ENCODE measurements around the gene TMEM135.
A peak's percentile ranks its signal among the peaks of the same experiment; 100 is the strongest.
"Not testable (repeated sequence)": the region's sequence is repeated elsewhere in the genome, so short reads cannot be mapped to it uniquely, and the experiment has no call there.

The TMEM135 gene

DNA sequence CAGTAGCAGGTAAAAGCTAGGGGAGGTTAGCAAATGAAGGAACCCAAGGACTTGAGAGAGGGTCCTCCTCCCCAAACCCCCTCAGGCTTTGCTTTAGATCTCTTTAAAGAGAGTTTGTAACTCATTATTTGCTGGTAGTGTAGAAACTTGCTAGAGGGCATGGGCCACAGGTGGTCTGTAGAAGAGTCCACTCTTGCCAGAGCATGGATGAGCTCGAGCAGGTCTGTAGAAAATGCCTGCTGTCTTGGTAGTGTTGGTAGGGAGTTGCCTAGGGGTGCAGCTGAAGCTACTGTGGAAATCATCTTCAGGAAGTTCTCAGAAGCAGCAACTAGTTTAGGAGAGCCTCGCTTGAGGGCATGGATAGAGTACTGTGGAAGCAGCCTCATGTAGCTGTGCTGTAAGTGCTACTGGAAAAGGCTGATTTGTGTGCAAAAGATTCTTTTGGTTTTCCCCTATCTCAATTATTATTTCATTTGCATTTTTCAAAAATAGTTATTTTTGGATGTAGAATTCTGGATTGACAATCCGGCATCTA is 104.3 kb downstream of the TMEM135 start:
- DNase-seq (ENCODE audit: low read depth in 2 of 2) = no peak

DNA sequence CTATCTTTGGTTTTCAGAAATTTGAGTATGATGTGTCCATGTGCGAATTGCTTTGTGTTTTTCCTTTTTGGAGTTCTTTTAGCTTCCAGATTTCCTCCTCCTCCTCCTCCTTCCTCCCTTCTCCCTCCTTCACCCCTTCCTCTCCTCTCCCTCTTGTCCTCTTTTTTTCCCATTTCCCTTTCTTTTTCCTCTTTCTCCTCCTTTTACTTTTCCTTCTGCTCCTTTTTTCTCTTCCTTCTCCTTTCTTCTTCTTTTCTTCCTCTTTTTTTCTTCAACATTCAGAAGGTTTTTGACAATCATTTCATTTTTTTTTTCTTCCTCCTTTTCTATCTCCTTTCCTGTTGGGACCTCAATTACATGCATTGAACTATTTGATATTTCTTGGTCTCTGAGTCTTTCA is 104.9 kb downstream of the TMEM135 start:
- DNase-seq (ENCODE audit: low read depth in 2 of 2) = no peak

DNA sequence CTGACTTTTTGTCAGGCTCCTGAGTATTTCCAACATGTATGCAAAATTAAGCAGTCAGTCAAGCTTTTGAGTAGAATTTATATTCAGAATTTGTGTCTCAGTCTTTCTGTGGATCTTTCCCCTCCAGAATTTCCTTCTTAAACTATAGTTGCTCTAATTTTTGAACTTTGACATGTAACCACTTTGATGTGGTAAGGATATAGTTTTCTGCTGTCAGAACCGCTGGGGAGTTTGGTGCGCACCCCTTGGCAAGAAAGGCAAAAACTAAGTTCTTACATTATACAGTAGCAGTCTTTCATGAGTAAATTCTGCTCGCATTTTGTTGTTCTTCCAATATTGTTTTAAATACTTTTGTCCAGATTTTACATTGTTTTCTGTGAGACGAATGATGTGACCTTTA is 105.9 kb downstream of the TMEM135 start:
- no peak for DNase-seq (ENCODE audit: low read depth in 2 of 2)

DNA sequence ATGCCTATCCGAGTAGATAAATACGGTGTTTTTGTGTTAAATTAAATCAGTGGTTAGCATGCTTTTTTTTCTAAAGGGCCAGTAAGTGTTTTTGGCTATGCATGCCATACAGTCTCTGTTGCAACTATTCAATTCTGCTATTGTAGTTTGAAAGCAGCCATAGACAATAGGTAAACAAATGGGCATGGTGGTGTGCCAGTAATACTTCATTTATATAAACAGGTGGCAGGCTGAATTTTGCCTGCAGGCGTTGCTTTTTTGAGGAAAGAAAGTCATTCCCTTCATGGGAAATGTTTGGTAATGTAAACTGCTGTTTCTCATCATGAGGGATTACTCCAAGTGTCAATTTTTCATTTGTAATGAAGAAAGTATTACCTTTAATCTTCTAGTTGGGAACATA is 106.5 kb downstream of the TMEM135 start:
- DNase-seq (ENCODE audit: low read depth in 2 of 2) = no peak

DNA sequence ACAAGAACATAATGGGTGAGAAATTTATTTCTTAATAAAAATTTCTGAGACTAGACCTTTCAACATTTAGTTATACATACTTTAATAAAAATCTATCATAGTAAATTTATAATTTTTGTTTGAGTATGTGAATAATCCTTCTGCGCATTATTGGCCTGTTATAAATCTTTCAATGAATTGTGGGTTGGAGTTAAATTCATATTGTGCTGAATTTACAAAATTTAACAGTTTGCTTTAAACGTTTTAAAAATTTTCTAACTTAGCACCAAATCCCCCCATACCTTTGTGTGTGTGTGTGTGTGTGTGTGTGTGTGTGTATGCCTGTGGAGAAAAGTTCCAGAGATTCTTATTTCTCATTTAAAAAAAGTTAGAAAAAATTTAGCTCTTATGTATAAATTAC is 111.0 kb downstream of the TMEM135 start:
- DNase-seq (ENCODE audit: low read depth in 2 of 2) = no peak

DNA sequence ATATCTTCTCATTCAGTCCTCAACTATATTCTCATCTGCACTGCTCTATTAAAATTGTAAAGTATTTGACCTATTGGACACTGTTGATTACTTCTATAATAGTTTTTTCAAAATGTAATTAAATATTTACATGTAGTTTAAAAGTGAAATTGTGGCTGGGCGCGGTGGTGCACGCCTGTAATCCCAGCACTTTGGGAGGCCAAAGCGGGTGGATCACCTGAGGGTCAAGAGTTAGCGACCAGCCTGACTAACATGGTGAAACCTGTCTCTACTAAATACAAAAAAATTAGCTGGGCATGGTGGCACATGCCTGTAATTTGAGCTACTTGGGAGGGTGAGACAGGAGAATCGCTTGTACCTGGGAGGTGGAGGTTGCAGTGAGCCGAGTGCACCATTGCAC is 112.0 kb downstream of the TMEM135 start:
- not testable (repeated sequence) for DNase-seq (ENCODE audit: low read depth in 2 of 2)

DNA sequence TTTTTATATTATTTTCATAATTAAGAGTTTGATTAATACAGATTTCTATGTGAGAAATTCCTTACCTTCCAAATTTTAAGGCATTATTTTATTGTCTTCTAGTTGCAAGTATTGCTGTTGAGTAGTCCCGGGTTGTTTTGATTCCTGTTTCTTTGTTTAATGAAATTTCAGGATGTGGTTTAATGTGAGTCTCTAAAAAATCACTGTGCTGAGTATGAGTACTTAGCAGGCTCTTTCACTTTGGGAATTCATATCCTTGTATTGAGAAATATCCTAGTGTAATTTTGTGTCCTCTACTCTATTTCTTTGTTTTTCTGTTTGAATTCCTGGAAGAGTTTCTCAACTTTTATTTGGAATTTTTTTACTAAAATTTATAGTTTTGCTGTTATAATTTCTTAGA is 113.2 kb downstream of the TMEM135 start:
- DNase-seq (ENCODE audit: low read depth in 2 of 2) = no peak

DNA sequence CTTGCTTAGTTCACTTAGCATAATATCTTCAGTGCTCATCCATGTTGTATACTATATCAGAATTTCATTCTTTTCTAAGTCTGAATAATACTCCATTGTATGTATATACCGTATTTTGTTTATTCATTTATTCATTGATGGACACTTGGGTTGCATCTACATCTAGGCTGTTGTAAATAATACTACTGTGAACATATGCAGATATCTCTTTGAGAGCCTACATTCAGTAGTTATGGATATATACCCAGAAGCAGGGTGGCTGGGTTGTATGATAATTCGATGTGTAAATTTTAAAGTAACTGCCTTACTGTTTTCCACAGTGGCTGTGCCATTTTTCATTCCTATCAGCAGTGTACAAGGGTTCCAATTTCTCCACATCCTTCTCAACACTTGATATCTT is 116.5 kb downstream of the TMEM135 start:
- DNase-seq (ENCODE audit: low read depth in 2 of 2) = no peak

DNA sequence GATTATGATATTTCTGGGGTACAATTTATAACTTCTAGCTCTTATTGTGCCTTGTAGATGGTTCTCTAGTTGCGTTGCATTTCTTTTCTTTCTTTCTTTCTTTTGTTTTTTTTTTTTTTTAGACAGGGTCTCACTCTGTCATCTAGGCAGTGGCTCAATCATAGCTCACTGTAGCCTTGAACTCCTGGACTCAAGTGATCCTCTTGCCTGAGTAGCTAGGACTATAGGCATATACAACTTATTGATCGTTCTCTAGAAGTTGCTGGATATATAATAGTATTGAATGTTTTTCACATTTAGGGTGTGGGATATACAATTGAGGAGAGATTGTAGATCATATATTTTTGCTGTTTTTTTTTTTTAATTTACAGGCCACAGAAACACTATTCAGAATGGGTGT is 119.2 kb downstream of the TMEM135 start:
- DNase-seq (ENCODE audit: low read depth in 2 of 2) = no peak

DNA sequence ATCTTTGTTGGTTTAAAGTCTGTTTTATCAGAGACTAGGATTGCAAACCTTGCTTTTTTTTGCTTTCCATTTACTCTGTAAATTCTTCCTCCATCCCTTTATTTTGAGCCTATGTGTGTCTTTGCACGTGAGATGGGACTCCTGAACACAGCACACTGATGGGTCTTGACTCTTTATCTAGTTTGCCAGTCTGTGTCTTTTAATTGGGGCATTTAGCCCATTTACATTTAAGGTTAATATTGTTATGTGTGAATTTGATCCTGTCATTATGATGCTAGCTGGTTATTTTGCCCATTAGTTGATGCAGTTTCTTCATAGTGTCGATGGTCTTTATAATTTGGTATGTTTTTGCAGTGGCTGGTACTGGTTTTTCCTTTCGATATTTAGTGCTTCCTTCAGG is 131.3 kb downstream of the TMEM135 start:
- not testable (repeated sequence) for DNase-seq (ENCODE audit: low read depth in 2 of 2)

DNA sequence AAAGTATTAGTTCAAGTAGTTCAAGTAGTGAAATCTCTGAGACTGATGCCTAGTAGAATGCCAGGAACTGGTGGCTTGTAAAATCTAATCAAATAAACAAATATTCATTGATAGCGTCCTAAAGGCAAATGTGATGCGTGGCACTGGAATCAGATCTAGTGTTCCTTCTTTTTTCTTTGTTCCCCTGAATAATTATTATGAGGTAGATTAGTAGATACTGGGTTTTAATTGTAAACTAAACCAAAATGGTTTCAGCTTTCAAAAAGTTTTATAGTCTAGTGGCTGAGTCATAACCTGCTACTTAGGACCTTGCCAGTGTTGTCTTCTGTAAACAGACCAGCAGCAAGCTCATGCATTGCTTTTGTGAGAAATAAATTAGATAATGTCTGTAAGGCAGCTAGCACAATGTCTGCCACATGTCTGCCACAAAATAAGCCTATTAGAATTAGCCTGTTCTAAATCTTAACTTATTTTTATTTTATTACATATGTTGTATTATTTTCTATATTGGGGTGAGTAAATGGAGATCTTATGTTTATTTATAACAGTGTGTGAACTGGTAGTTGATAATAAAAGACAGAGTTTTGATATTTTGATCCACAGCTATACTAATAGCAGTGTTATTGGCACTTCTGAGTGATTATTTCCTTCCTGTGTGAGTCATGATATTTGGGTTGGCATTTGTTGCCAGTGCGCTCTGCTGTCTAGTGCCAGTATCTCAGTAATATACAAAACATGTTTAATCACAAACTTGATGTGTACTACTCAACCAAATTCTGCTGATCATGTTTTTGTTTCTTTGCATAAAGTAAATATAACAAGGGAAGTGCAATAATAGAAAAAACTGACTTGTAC is 135.7 kb downstream of the TMEM135 start:
- DNase-seq (ENCODE audit: low read depth in 2 of 2) = no peak

DNA sequence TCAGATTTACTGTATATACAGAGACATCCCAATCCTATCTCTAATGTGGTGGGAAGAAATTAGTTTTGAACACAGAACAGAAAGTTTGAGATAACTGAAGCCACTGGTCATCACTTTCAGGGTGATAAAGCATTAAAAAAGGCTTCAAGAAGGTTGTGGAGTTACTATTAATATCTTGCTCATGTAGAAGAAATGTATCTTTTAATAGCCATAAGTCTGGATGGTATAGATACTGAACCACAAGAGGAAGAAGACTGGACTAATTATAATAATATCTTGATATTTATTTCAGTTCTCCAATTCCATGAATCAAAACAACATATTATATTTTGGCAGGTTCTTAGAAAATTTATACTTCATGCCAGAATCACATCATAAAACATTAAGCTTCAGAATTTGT is 137.1 kb downstream of the TMEM135 start:
- no peak for DNase-seq (ENCODE audit: low read depth in 2 of 2)

DNA sequence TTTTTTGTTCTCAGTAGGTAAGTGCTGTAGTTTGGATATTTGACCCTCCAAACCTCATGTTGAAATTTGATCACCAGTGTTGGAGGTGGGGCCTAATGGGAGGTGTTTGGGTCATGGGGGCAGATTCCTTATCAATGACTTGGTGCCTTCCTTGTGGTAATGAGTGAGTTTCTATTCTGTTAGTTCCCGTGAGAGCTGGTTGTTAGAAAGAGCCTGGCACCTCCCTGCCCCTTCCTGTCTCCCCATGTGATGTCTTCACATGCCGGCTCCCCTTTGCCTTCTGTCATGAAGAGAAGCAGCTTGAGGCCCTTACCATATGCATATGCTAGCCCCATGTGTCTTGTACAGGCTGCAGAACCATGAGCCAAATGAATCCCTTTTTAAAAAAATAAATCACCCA is 138.3 kb downstream of the TMEM135 start:
- no peak for DNase-seq (ENCODE audit: low read depth in 2 of 2)

DNA sequence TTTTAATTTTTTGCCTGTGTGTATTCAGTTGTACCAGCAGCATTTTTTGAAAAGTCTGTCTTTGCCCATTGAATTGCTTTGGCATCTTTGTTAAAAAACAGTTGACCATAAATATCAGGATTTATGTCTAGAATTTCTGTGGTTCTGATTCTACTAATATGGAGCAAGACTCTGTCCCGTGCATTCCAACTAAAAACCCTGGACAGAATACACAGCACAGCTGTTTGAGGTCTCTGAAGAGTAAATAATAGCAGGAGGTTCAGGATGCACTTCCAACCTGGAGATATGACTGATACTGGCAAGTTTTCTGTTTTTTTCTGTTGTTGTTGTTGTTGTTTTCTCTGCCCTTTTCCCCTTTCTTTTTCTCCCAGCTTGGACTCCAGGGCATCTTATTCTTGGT is 141.9 kb downstream of the TMEM135 start:
- DNase-seq (ENCODE audit: low read depth in 2 of 2) = no peak

DNA sequence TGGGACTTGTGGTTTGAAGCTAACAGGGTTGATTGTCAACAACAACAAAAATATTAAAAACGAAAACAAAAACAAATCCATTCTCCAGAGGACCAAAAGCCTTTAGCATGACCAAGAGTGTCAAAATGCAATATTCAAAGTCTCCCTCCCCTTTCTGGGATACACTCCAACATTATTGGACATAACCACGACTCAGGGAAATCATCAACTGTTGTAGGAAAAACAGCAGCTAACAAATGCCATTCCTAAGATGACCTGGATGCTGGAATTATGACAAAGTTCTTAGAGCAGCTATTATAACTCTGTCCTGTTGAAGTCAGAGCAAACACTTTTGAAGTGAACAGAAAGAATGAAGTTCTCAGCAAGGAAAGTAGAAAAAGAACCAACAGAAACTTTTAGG is 143.0 kb downstream of the TMEM135 start:
- DNase-seq (ENCODE audit: low read depth in 2 of 2) = peak; percentile 61 to 66

DNA sequence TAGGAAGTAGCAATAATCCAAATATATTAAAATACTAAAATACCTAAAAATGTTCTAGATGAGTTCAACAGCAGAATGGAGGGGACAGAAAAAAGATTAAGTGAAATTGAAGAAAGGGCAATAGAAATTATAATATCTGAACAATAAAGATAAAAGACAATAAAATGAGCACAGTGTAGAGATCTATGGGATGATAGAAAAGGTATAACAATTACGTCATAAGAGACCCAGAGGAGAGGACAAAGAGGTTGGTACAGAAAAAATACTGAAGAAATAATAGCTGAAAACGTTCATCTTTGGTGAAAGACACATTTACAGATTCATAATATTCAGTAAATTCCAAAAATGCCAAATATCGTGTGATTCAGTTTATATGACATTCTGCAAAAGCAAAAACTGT is 143.4 kb downstream of the TMEM135 start:
- DNase-seq (ENCODE audit: low read depth in 2 of 2) = no peak

DNA sequence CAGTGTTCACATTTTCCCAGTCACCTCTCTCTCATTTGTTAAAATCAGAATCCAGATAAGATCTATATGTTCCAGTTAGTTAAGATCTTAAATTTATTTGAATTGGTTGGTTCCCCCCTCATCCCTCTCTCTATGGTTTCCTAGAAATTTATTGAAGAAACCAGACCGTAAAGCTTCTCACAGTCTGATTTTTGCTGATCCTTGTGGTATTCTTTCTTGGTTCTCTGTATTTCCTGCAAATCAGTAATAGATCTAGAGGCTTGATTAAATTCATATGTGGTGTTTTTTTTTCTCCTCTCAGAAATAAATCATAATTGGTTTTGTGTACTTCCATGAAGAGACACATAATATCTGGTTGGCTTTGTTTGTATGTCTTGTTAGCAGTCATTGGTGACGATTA is 147.5 kb downstream of the TMEM135 start:
- no peak for DNase-seq (ENCODE audit: low read depth in 2 of 2)

DNA sequence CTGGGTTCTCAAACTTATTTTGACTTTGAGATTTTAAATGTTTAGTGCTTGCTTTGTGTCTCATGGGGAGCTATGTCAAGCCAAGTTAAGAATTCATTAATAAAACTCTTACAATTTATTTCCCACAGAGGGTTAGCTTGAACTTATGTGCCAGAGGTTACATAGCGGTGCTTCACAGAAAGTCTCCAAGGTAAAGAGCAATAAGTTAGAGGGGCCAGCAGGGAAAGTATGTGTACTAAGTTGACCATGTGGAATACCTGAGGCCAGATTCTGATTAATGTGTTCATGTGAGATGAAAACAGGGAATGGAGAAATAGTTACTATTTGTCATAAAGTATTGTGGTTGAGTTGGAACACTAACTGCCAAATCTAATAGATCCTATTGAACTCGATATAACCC is 149.3 kb downstream of the TMEM135 start:
- no peak for DNase-seq (ENCODE audit: low read depth in 2 of 2)

DNA sequence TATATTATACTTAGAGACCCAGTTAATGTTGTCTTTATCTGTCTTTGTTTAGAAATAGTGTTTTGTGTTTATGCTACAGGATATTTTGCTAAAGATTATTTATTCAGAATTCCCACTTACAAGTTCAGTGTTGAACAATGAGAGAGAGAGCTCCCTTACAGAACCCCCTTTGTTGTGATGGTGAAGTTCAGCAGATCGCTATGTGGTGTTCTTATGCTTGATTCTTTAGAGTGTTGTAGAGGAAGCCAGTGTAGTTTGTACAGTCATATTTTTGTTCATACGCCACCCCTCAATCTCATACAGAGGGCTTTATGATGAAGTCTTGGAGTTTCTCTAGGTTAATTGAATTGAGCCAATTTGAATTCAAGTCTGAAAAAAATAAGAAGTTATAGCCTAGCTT is 150.2 kb downstream of the TMEM135 start:
- DNase-seq (ENCODE audit: low read depth in 2 of 2) = no peak

DNA sequence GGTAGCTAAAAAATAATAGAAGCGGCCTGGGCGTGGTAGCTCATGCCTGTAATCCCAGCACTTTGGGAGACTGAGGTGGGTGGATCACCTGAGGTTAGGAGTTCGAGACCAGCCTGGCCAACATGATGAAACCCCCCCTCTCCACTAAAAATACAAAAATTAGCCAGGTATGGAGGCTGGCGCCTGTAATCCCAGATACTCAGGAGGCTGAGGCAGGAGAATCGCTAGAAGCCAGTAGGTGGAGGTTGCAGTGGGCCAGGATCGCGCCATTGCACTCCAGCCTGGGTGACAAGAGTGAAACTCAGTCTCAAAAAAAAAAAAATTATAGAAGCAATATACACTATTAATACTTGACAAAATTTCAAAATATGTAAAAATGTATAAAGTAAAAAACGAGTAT is 150.7 kb downstream of the TMEM135 start:
- not testable (repeated sequence) for DNase-seq (ENCODE audit: low read depth in 2 of 2)

DNA sequence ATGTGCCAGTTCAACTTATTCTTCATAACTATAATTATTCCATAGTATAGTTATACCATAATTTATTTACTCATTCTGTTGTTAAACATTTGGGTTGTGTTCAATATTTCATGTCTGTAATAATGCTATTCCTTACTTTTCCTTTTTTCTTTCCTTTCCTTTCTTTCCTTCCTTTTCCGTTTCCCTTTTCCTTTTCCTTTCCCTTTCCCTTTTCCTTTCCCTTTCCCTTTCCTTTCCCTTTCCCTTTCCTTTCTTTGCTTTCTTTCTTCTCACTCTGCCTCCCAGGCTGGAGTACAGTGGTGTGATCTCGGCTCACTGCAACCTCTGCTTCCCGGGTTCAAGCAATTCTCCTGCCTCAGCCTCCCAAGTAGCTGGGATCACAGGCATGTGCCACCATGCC is 151.2 kb downstream of the TMEM135 start:
- DNase-seq (ENCODE audit: low read depth in 2 of 2) = not testable (repeated sequence)

DNA sequence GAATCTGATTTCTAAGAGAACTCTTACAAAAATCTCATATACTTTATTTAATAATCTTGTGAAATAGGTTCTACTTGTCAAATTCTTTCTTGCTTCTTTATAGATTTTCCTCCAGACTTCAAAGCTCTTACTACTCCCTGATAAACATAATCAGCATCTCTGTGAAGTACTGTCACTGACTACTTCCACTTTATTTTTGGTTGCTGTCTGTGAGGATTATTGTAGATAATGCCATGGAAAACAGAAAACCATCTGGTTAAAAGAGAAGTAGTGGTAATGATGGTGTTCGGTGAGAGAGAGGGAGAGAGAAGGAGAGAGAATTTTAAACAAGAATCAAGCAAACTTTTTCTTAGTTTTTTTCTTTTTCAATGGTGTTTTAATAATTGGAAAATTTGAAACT is 152.3 kb downstream of the TMEM135 start:
- DNase-seq (ENCODE audit: low read depth in 2 of 2) = no peak

DNA sequence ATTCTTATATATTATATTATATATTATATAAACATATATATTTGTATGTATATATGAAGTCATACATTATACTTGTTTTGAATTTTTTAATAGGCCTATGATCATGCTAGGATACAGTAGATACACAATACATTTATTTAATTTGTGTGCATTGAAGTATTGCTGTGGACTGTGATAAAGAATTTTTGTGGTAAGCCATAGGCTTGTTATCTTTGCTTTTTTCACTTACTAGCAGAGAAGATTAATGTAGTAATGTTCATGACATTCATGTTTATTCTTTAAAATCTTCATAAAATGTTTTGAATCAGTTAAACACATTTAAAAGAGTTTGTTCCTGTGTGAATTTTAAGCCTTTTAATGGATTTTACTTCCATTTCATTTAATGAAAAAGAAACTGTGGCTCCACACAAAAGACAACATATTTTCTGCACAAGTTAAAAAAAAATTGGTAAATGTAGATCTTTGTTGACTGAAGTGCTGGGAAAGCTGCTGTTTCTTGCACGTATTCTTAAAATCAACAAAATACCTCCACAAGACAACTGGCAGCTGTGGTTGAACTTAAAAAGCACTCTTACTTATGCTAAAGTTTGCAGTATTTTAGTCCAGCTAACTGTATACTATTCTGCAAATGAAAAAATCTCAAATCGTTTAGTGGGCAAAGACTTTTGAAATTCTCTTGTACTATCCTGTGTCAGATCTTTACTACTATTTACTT is 156.2 kb downstream of the TMEM135 start:
- no peak for DNase-seq (ENCODE audit: low read depth in 2 of 2)

Data from fibroblast of skin of left biceps (primary cell).